ENCODE results near the gene ARHGEF26.
"Not testable (repeated sequence)": the region's sequence is repeated elsewhere in the genome, so short reads cannot be mapped to it uniquely, and the experiment has no call there.

The ARHGEF26 gene

GRCh38 chr3:154085799-154086198, 35.4 kb upstream of the ARHGEF26 start:
- DNase-seq (ENCODE audit: low read depth) = no peak
- TF ChIP-seq MAX (IDR thresholded peaks at IDR 0.05; ENCODE audit: low read depth, low read length) (no peak), POLR2A (IDR thresholded peaks at IDR 0.05; ENCODE audit: extremely low read depth, insufficient read length) (no peak), CTCF (IDR thresholded peaks at IDR 0.05; ENCODE audit: low read depth, low read length) (no peak), MYC (IDR thresholded peaks at IDR 0.05; ENCODE audit: low read depth, low read length) (no peak)

GRCh38 chr3:154086286-154086685, 34.9 kb upstream of the ARHGEF26 start:
- no peak overlapping the region for H3K4me3 ChIP-seq (ENCODE audit: low read depth, low read length)
- no peak for TF ChIP-seq MAX (IDR thresholded peaks at IDR 0.05; ENCODE audit: low read depth, low read length)
- no peak for TF ChIP-seq CTCF (IDR thresholded peaks at IDR 0.05; ENCODE audit: low read depth, low read length)
- no peak for TF ChIP-seq POLR2A (IDR thresholded peaks at IDR 0.05; ENCODE audit: extremely low read depth, insufficient read length)
- TF ChIP-seq MYC (IDR thresholded peaks at IDR 0.05; ENCODE audit: low read depth, low read length) = no peak
- DNase-seq (ENCODE audit: low read depth) = no peak

More at GRCh38 chr3:154085799-154086198, 35.4 kb upstream of the ARHGEF26 start:
- H3K4me3 ChIP-seq (ENCODE audit: low read depth, low read length) = no peak overlapping the region

GRCh38 chr3:154087756-154088480, 33.3 kb upstream of the ARHGEF26 start:
- DNase-seq (ENCODE audit: low read depth) = not testable (repeated sequence)

GRCh38 chr3:154089421-154090420, 31.5 kb upstream of the ARHGEF26 start:
- TF ChIP-seq MAX (IDR thresholded peaks at IDR 0.05; ENCODE audit: low read depth, low read length) = no peak
- no peak for TF ChIP-seq MYC (IDR thresholded peaks at IDR 0.05; ENCODE audit: low read depth, low read length)
- TF ChIP-seq POLR2A (IDR thresholded peaks at IDR 0.05; ENCODE audit: extremely low read depth, insufficient read length) = no peak
- TF ChIP-seq CTCF (IDR thresholded peaks at IDR 0.05; ENCODE audit: low read depth, low read length) = no peak
- DNase-seq (ENCODE audit: low read depth) = no peak
- no peak overlapping the region for H3K4me3 ChIP-seq (ENCODE audit: low read depth, low read length)

More at GRCh38 chr3:154087756-154088480, 33.3 kb upstream of the ARHGEF26 start:
- not testable (repeated sequence) for H3K4me3 ChIP-seq (ENCODE audit: low read depth, low read length)

- no peak overlapping the region for H3K4me3 ChIP-seq (ENCODE audit: low read depth, low read length)
- no peak for DNase-seq (ENCODE audit: low read depth)
- TF ChIP-seq POLR2A (IDR thresholded peaks at IDR 0.05; ENCODE audit: extremely low read depth, insufficient read length) (no peak), CTCF (IDR thresholded peaks at IDR 0.05; ENCODE audit: low read depth, low read length) (no peak), MYC (IDR thresholded peaks at IDR 0.05; ENCODE audit: low read depth, low read length) (no peak), MAX (IDR thresholded peaks at IDR 0.05; ENCODE audit: low read depth, low read length) (no peak)
These were observed 27.1 kb upstream of the ARHGEF26 start for GRCh38 chr3:154094051-154094450.
